ENCODE measurements around the gene KCNJ10.

GRCh38 chr1:160031365-160032164, 38.4 kb downstream of the KCNJ10 start, which contains the start of gene PIGM:
- peak in 1 of 3 experiments; percentile 18 for TF ChIP-seq CTCF (optimal IDR thresholded peaks at IDR 0.05 in 1 of 3, IDR thresholded peaks at IDR 0.05 in 1 of 3, conservative IDR thresholded peaks at IDR 0.05 in 1 of 3; ENCODE audit: extremely low read depth in 1 of 3, insufficient read depth in 2 of 3, low read length in 3 of 3)
- TF ChIP-seq EZH2 (IDR thresholded peaks at IDR 0.05; ENCODE audit: low read length) = no peak

All from keratinocyte (primary cell).